Lower leg skin (tissue), 4 donors: ENCODE data around the gene LRP10. TPM values are rescaled to one million over a fixed set of nuclear protein-coding genes. Genes with fewer than 3 reads are reported as not detected.
"Not testable (repeated sequence)": the region's sequence is repeated elsewhere in the genome, so short reads cannot be mapped to it uniquely, and the experiment has no call there.

Experiments
- DNase-seq, 2 donors: peaks; one replicate each; pipeline ENCODE4 v3.0.0-alpha.2; 2019; ENCODE audit warnings: low spot score in 2 of 2
- H3K4me3 ChIP-seq: fragments of 200-600 bp; sonication (generic); 2 replicates; pipeline ENCODE4 v1.5.1; 2017; ENCODE audit warnings: mild to moderate bottlenecking, low read depth; ENCODE audit not compliant: poor library complexity, severe bottlenecking
- CTCF ChIP-seq, 3 donors: fragments of 450-650 bp; IDR thresholded peaks; one replicate each; pipeline ENCODE4 v1.5.1; 2016; ENCODE audit warnings: antibody characterized with exemption in 3 of 3, mild to moderate bottlenecking in 3 of 3, moderate library complexity in 2 of 3
- POLR2A ChIP-seq, 2 donors: fragments of 450-650 bp; IDR thresholded peaks; one replicate each; pipeline ENCODE4 v1.6.1; 2016 to 2017; ENCODE audit warnings: antibody characterized with exemption in 2 of 2, mild to moderate bottlenecking in 1 of 2, moderate library complexity in 1 of 2
- WGBS, 2 donors: methylation state at CpG; one replicate each; pipeline ENCODE4 v1.1.5; 2018; 5-methylcytosine and 5-hydroxymethylcytosine counted together
- intact Hi-C: fragments of 100-400 bp; cut with DNase I; formaldehyde crosslinking; loops from one replicate; pipeline ENCODE4 v1.15.0; 2023; ENCODE audit warnings: low total_unique reads
- total RNA-seq, 4 donors: library from RNA; depleted of rRNA; stranded (reverse); fragments of >200 nt; gene quantifications; one replicate each; pipeline ENCODE4 v1.1.0, GENCODE V29; 2016

The LRP10 gene
- total RNA-seq, 4 donors from 2014 or later, result 148 to 209 (median 167) TPM

DNA sequence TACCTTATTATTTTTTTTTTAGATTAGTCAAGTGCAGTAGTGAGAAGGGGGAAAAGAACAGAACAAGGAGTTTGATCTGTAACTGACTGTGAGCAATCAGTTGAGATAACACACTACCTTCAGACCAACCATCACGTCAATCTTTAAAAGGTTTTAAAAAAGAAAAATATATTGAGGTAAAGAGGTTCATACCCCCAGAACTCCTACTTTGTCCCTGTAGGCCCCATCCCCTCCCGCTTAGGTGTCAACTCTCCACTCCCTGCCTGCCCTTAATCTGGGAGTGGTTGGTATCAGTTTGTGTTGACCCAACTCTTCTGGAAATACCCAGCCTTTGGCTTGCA, 19.0 kb upstream of the LRP10 start:
- TF ChIP-seq CTCF (IDR thresholded peaks at IDR 0.05), result no peak
- TF ChIP-seq POLR2A (IDR thresholded peaks at IDR 0.05), result no peak
- WGBS, 2 donors, result 62 to 66% methylated on average over 2 of the region's 2 CpGs
- intact Hi-C loops, result loop anchor here (10.0 kb wide), 1 partner anchor 298 kb away; no protein-coding TSS in a partner anchor
- no peak overlapping the region for H3K4me3 ChIP-seq
- no peak for DNase-seq

- TF ChIP-seq POLR2A (IDR thresholded peaks at IDR 0.05), result no peak
- TF ChIP-seq CTCF (IDR thresholded peaks at IDR 0.05), result peak in 2 of 3 donors; percentile 26 to 80
- peak; percentile 91 to 99 for DNase-seq
- intact Hi-C loops, result loop anchor here (10.0 kb wide), 1 partner anchor 298 kb away; no protein-coding TSS in a partner anchor
- WGBS, 2 donors, result 1 to 3% methylated on average over 19 to 20 of the region's 20 CpGs
- H3K4me3 ChIP-seq, result peak overlapping the region; percentile 1
Observed at GRCh38 chr14:22852940-22853767, 18.4 kb upstream of the LRP10 start.

DNA sequence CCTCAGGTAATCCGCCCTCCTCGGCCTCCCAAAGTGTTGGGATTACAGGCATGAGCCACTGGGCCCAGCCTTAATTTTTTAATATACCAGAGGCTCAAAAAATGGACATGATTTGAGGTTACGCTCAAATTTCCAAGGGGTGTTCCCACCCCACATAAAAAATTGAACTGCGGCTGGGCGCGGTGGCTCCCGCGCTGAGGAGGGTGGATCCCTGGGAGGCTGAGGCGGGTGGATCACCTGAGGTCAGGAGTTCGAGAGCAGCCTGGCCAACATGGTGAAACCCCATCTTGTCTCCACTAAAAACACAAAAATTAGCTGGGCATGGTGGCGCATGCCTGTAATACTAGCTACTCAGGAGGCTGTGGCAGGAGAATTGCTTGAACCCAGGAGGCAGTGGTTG, 17.2 kb upstream of the LRP10 start:
- 96 to 98% methylated on average over 11 of the region's 11 CpGs for WGBS, 2 donors
- intact Hi-C loops, result loop anchor here (10.0 kb wide), 1 partner anchor 299 kb away; no protein-coding TSS in a partner anchor
- not testable (repeated sequence) for H3K4me3 ChIP-seq, DNase-seq

DNA sequence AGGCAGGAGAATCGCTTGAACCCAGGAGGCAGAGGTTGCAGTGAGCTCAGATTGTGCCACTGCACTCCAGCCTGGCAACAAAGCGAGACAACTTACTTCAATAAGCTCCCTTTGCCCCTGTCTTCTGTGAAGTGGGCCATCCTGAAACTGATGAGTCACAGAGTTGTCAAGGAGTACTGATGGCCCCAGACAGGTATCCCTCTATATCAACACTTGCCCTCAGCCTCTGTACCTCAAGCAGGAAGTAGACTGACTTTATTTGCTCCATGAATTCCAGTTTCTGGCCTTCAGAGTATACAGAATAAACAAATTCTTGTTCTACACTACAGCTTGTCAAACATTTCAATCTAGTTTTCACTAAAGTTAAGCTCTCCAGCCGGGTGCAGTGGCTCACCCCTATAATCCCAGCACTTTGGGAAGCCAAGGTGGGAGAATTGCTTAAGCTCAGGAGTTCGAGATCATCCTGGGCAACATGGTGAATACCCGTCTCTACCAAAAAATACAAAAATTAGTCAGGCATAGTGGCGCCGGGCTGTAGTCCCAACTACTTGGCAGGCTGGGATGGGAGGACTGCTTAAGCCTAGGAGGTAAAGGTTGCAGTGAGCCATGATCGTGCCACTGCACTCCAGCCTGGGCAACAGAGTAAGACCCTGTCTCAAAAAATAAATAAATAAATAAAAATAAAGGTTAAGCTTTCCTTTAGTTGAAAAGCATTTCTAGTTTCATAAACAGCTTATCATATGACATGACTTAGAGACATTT, 16.4 kb upstream of the LRP10 start:
- 94% methylated on average over 8 of the region's 8 CpGs for WGBS, 2 donors
- no peak overlapping the region for H3K4me3 ChIP-seq
- no peak for TF ChIP-seq POLR2A (IDR thresholded peaks at IDR 0.05)
- TF ChIP-seq CTCF (IDR thresholded peaks at IDR 0.05), result no peak
- intact Hi-C loops, result loop anchor here (10.0 kb wide), 1 partner anchor 300 kb away; no protein-coding TSS in a partner anchor
- no peak for DNase-seq

GRCh38 chr14:22856428-22856827, 15.1 kb upstream of the LRP10 start:
- DNase-seq, result no peak
- WGBS, 2 donors, result 94 to 95% methylated on average over 5 of the region's 5 CpGs
- TF ChIP-seq POLR2A (IDR thresholded peaks at IDR 0.05) (no peak), CTCF (IDR thresholded peaks at IDR 0.05) (no peak)
- intact Hi-C loops, result loop anchor here (10.0 kb wide), 1 partner anchor 302 kb away; no protein-coding TSS in a partner anchor
- H3K4me3 ChIP-seq, result no peak overlapping the region

GRCh38 chr14:22860377-22860776, 11.2 kb upstream of the LRP10 start:
- 74 to 90% methylated on average over 3 of the region's 3 CpGs for WGBS, 2 donors
- intact Hi-C loops, H3K4me3 ChIP-seq, DNase-seq: not testable (repeated sequence)
